ENCODE measurements around the gene COL23A1. TPM values are rescaled to one million over a fixed set of nuclear protein-coding genes. Genes with fewer than 3 reads are reported as not detected.

COL23A1 gene
- total RNA-seq, 1 experiment from 2014 or later, result 15.0 TPM

- TF ChIP-seq PRDM15 (CRISPR knock-in tag; IDR thresholded peaks at IDR 0.05), result peak; percentile 60
- TF ChIP-seq FOXP4 (CRISPR knock-in tag; IDR thresholded peaks at IDR 0.05), result peak; percentile 99
- TF ChIP-seq STAT6 (CRISPR knock-in tag; conservative IDR thresholded peaks at IDR 0.05; ENCODE audit: low read depth), result no peak
- peak; percentile 97 for TF ChIP-seq E2F1 (CRISPR knock-in tag; IDR thresholded peaks at IDR 0.05)
- peak; percentile 94; the same call in 1 of the 2 replicates for TF ChIP-seq IRF1 (CRISPR knock-in tag; IDR thresholded peaks at IDR 0.05)
- no peak for TF ChIP-seq NR1H2 (CRISPR knock-in tag; IDR thresholded peaks at IDR 0.05)
- peak; percentile 95 for TF ChIP-seq ZNF219 (CRISPR knock-in tag; IDR thresholded peaks at IDR 0.05; ENCODE audit: borderline replicate concordance)
- TF ChIP-seq AR (CRISPR knock-in tag; IDR thresholded peaks at IDR 0.05), result no peak
- TF ChIP-seq NR3C1 (CRISPR knock-in tag; conservative IDR thresholded peaks at IDR 0.05; ENCODE audit: low read depth), result peak; percentile 30; the same call in 1 of the 2 replicates
- TF ChIP-seq RORB (CRISPR knock-in tag; IDR thresholded peaks at IDR 0.05), result no peak
- TF ChIP-seq PREB (CRISPR knock-in tag; IDR thresholded peaks at IDR 0.05; ENCODE audit: borderline replicate concordance), result peak; percentile 69; the same call in 1 of the 2 replicates
- no peak for TF ChIP-seq EMX1 (CRISPR knock-in tag; IDR thresholded peaks at IDR 0.05)
- TF ChIP-seq ATF3 (CRISPR knock-in tag; conservative IDR thresholded peaks at IDR 0.05), result no peak
- peak; percentile 97 for TF ChIP-seq ZNF232 (CRISPR knock-in tag; IDR thresholded peaks at IDR 0.05)
- no peak for TF ChIP-seq OVOL2 (CRISPR knock-in tag; IDR thresholded peaks at IDR 0.05; ENCODE audit: borderline replicate concordance)
- peak; percentile 97 for TF ChIP-seq FOXK1 (CRISPR knock-in tag; IDR thresholded peaks at IDR 0.05)
- TF ChIP-seq JAZF1 (CRISPR knock-in tag; IDR thresholded peaks at IDR 0.05), result no peak
- TF ChIP-seq ZNF423 (CRISPR knock-in tag; IDR thresholded peaks at IDR 0.05), result peak; percentile 56; the same call in 1 of the 2 replicates
- TF ChIP-seq ZNF281 (CRISPR knock-in tag; IDR thresholded peaks at IDR 0.05), result peak; percentile 98
- no peak for TF ChIP-seq GABPB1 (CRISPR knock-in tag; IDR thresholded peaks at IDR 0.05)
Observed at GRCh38 chr5:178555771-178556211, 34.4 kb downstream of the COL23A1 start (continued).
